Measurements from ENCODE around the gene FOXF1.
A peak's percentile ranks its signal among the peaks of the same experiment; 100 is the strongest.

Gene FOXF1

GRCh38 chr16:86514481-86515376, 4.4 kb downstream of the FOXF1 start:
- FAIRE-seq (no peak), DNase-seq (ENCODE audit: insufficient read length) (no peak)
- no peak for TF ChIP-seq POLR2A (IDR thresholded peaks at IDR 0.05; ENCODE audit: low read depth, low read length)
- TF ChIP-seq POLR2AphosphoS5 (IDR thresholded peaks at IDR 0.05; ENCODE audit: low read depth, low read length), result no peak

GRCh38 chr16:86515413-86515776, 5.1 kb downstream of the FOXF1 start:
- FAIRE-seq (no peak), DNase-seq (ENCODE audit: insufficient read length) (no peak)
- TF ChIP-seq POLR2A (IDR thresholded peaks at IDR 0.05; ENCODE audit: low read depth, low read length) (no peak), TAF1 (IDR thresholded peaks at IDR 0.05; ENCODE audit: borderline replicate concordance, low read depth, low read length) (no peak), POLR2AphosphoS5 (IDR thresholded peaks at IDR 0.05; ENCODE audit: low read depth, low read length) (no peak)

- TF ChIP-seq POLR2A (IDR thresholded peaks at IDR 0.05; ENCODE audit: low read depth, low read length) (no peak), POLR2AphosphoS5 (IDR thresholded peaks at IDR 0.05; ENCODE audit: low read depth, low read length) (no peak), TAF1 (IDR thresholded peaks at IDR 0.05; ENCODE audit: borderline replicate concordance, low read depth, low read length) (no peak)
- FAIRE-seq, result no peak
- no peak for DNase-seq (ENCODE audit: insufficient read length)
Measured at GRCh38 chr16:86515777-86516622, 5.7 kb downstream of the FOXF1 start.

GRCh38 chr16:86516623-86517003, 6.3 kb downstream of the FOXF1 start:
- no peak for FAIRE-seq
- no peak for TF ChIP-seq POLR2AphosphoS5 (IDR thresholded peaks at IDR 0.05; ENCODE audit: low read depth, low read length)
- TF ChIP-seq POLR2A (IDR thresholded peaks at IDR 0.05; ENCODE audit: low read depth, low read length), result no peak
- TF ChIP-seq TAF1 (IDR thresholded peaks at IDR 0.05; ENCODE audit: borderline replicate concordance, low read depth, low read length), result no peak

GRCh38 chr16:86517033-86517432, 6.7 kb downstream of the FOXF1 start:
- DNase-seq (ENCODE audit: insufficient read length) (no peak), FAIRE-seq (no peak)
- TF ChIP-seq TAF1 (IDR thresholded peaks at IDR 0.05; ENCODE audit: borderline replicate concordance, low read depth, low read length) (no peak), POLR2A (IDR thresholded peaks at IDR 0.05; ENCODE audit: low read depth, low read length) (no peak), POLR2AphosphoS5 (IDR thresholded peaks at IDR 0.05; ENCODE audit: low read depth, low read length) (no peak)

More at GRCh38 chr16:86516623-86517003, 6.3 kb downstream of the FOXF1 start:
- no peak for DNase-seq (ENCODE audit: insufficient read length)

GRCh38 chr16:86517652-86518258, 7.4 kb downstream of the FOXF1 start:
- TF ChIP-seq TAF1 (IDR thresholded peaks at IDR 0.05; ENCODE audit: borderline replicate concordance, low read depth, low read length) (no peak), POLR2AphosphoS5 (IDR thresholded peaks at IDR 0.05; ENCODE audit: low read depth, low read length) (no peak), POLR2A (IDR thresholded peaks at IDR 0.05; ENCODE audit: low read depth, low read length) (no peak)
- FAIRE-seq (no peak), DNase-seq (ENCODE audit: insufficient read length) (no peak)

GRCh38 chr16:86519007-86519648, 8.8 kb downstream of the FOXF1 start:
- DNase-seq (ENCODE audit: insufficient read length), result no peak
- FAIRE-seq, result no peak
- TF ChIP-seq POLR2AphosphoS5 (IDR thresholded peaks at IDR 0.05; ENCODE audit: low read depth, low read length) (no peak), POLR2A (IDR thresholded peaks at IDR 0.05; ENCODE audit: low read depth, low read length) (no peak), TAF1 (IDR thresholded peaks at IDR 0.05; ENCODE audit: borderline replicate concordance, low read depth, low read length) (no peak)

- TF ChIP-seq POLR2AphosphoS5 (IDR thresholded peaks at IDR 0.05; ENCODE audit: low read depth, low read length) (no peak), TAF1 (IDR thresholded peaks at IDR 0.05; ENCODE audit: borderline replicate concordance, low read depth, low read length) (no peak), POLR2A (IDR thresholded peaks at IDR 0.05; ENCODE audit: low read depth, low read length) (no peak)
- peak; percentile 82 for FAIRE-seq
Measured at GRCh38 chr16:86519649-86520316, 9.5 kb downstream of the FOXF1 start.

GRCh38 chr16:86520317-86521210, 10.2 kb downstream of the FOXF1 start:
- TF ChIP-seq TAF1 (IDR thresholded peaks at IDR 0.05; ENCODE audit: borderline replicate concordance, low read depth, low read length) (no peak), POLR2A (IDR thresholded peaks at IDR 0.05; ENCODE audit: low read depth, low read length) (no peak), POLR2AphosphoS5 (IDR thresholded peaks at IDR 0.05; ENCODE audit: low read depth, low read length) (no peak)
- DNase-seq (ENCODE audit: insufficient read length) (no peak), FAIRE-seq (no peak)

More at GRCh38 chr16:86519649-86520316, 9.5 kb downstream of the FOXF1 start:
- peak; percentile 70 for DNase-seq (ENCODE audit: insufficient read length)

All from GM12892 (cell line).